ENCODE results near the gene APLN.

APLN gene

GRCh38 chrX:129686422-129686948 lies 31.7 kb upstream of the APLN start:
- no peak overlapping the region for H3K27ac ChIP-seq
- no peak for TF ChIP-seq CTCF (conservative IDR thresholded peaks at IDR 0.05)

GRCh38 chrX:129682979-129683378 lies 28.2 kb upstream of the APLN start:
- no peak for TF ChIP-seq CTCF (conservative IDR thresholded peaks at IDR 0.05)
- H3K27ac ChIP-seq = no peak overlapping the region

- peak overlapping the region; percentile 84; the same call in 1 of the 2 replicates for H3K27ac ChIP-seq
- no peak for TF ChIP-seq CTCF (conservative IDR thresholded peaks at IDR 0.05)
Measured at GRCh38 chrX:129679901-129680300, 25.1 kb upstream of the APLN start.

GRCh38 chrX:129678614-129679195 lies 23.9 kb upstream of the APLN start:
- H3K27ac ChIP-seq = peak overlapping the region; percentile 84
- no peak for TF ChIP-seq CTCF (conservative IDR thresholded peaks at IDR 0.05)

- no peak overlapping the region for H3K27ac ChIP-seq
- no peak for TF ChIP-seq CTCF (conservative IDR thresholded peaks at IDR 0.05)
Measured at GRCh38 chrX:129667412-129667811, 12.7 kb upstream of the APLN start.

- H3K27ac ChIP-seq = no peak overlapping the region
- TF ChIP-seq CTCF (conservative IDR thresholded peaks at IDR 0.05) = no peak
Measured at GRCh38 chrX:129665916-129666644, 11.3 kb upstream of the APLN start.

GRCh38 chrX:129663171-129663570 lies 8.4 kb upstream of the APLN start:
- H3K27ac ChIP-seq = peak overlapping the region; percentile 89; the same call in 1 of the 2 replicates
- TF ChIP-seq CTCF (conservative IDR thresholded peaks at IDR 0.05) = no peak
